Activated CD8-positive, alpha-beta memory T cell treated with anti-CD3 and anti-CD28 coated beads for 1 hour (primary cell): ENCODE data around the gene DDX39A.
A peak's percentile ranks its signal among the peaks of the same experiment; 100 is the strongest.
"Not testable (repeated sequence)": the region's sequence is repeated elsewhere in the genome, so short reads cannot be mapped to it uniquely, and the experiment has no call there.

Experiments used
- DNase-seq, 2 donors: peaks; one replicate each; pipeline ENCODE4 v3.0.0-alpha.2; 2020; ENCODE audit warnings: low read depth in 1 of 2; ENCODE audit errors: extremely low read depth in 1 of 2

DDX39A gene

DNA sequence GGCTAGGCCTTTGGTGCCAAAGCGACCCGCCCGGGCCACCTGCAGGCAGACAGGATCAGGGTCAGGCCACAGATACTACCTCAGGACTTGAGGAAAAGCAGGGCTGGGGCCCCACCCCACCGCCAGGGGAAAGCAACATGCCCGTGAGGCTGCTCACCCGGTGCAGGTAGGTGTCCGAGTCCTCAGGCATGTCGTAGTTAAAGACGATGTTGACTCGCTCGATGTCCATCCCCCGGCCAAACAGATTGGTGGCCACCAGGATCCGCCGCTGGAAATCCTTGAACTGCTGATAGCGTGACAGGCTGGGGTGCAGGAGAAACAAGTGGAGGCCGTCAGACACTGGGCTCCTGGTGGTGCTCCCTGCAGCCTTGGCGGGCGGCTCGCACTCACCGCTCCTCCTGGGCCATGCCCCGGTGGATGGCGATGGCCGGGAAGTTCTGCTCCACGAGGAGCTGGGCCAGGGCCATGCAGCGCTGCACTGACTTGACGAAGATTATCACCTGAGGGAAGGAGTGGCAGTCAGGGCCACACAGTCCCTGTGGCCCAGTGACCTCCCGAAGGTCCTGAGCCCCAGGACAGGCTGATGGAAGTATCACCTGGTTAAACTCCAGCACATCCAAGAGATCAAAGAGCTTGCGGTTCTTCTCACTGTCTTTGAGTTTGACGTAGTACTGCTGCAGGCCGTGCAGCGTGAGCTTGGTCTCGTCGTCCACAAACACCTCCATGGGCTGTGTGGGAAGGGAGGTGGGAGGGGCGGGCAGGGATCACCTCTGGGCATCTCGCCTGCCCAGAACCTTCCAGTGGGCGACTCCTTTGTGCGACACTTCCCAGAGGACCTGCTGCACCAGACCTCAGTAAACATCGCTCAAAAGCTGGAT lies 9.8 kb downstream of the DDX39A start:
- no peak for DNase-seq

- no peak for DNase-seq
These were observed 10.5 kb downstream of the DDX39A start for GRCh38 chr19:14408491-14409145.

DNA sequence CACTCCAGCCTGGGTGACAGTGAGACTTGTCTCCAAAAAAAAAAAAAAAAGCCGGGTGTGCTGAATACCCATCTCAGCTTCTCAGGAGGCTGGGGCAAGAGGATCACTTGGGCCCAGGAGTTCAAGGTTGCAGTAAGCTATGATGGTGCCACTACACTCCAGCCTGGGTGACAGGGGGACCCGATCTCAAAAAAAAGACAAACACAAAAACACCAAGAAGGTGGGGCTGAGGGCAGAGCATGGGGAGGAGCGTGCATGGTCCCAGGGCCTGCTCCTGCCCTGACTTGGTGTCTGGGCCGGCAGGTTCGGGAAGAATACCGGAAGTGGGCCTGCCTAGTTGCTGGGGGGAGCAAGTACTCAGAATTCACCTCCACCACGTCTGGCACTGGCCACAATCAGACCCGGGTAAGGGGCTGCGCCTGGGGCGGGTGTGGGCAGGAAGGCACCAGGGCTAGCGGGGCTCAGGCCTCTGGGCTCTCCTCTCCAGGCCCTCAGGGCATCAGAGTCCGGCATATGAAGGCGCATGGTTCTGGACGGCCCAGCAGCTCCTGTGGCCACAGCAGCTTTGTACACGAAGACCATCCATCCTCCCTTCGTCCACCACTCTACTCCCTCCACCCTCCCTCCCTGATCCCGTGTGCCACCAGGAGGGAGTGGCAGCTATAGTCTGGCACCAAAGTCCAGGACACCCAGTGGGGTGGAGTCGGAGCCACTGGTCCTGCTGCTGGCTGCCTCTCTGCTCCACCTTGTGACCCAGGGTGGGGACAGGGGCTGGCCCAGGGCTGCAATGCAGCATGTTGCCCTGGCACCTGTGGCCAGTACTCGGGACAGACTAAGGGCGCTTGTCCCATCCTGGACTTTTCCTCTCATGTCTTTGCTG lies 11.3 kb downstream of the DDX39A start:
- no peak for DNase-seq

- DNase-seq: no peak
These were observed 12.3 kb downstream of the DDX39A start for GRCh38 chr19:14406645-14407401.

- peak; percentile 79 to 84 for DNase-seq
These were observed 13.1 kb downstream of the DDX39A start for GRCh38 chr19:14405758-14406644.

DNA sequence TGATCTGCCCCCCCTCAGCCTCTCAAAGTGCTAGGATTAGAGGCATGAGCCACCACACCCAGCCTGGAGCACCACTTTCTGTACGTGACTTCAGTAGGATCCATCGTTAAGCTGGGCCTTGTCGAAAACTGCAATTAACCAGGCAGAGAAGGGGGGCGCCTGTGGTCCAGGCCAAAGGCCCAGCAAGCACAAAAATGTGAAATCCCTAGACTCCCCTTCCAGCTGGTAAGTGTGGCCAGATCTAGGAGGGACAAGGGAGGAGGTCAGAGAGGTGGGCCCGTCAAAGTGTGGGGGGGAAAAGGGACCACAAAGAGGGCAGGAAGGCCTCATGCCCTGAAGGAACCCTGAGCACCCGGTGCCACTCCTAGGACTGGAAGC lies 13.8 kb downstream of the DDX39A start:
- no peak for DNase-seq

- DNase-seq: no peak
These were observed 14.8 kb downstream of the DDX39A start for GRCh38 chr19:14404312-14404711.

DNA sequence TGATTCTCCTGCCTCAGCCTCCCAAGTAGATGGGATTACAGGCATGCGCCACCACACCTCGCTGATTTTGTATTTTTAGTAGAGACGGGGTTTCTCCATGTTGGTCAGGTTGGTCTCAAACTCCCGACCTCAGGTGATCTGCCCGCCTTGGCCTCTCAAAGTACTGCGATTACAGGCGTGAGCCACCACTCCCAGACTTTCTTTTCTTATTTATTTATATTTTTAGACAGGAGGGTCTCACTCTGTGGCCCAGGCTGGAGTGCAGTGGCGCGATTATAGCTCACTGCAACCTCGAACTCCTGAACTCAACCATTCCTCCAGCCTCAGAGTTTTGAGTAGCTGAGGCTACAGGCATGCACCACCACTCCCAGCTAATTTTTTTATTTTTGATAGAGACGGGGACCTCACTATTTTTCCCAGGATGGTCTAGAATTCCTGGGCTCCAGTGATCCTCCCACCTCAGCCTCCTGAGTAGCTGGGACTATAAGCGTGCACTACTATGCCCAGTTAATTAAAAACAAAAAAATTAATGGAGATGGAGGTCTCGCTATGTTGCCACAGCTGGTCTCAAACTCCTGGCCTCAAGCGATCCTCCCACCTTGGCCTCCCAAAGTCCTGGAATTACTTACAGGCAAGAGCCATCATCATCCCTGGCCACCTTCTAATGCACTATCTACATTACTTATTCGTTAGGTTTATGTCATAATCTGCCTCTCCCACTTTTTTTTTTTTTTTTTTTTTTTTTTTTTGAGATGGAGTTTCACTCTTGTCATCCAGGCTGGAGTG lies 15.8 kb downstream of the DDX39A start:
- not testable (repeated sequence) for DNase-seq

DNA sequence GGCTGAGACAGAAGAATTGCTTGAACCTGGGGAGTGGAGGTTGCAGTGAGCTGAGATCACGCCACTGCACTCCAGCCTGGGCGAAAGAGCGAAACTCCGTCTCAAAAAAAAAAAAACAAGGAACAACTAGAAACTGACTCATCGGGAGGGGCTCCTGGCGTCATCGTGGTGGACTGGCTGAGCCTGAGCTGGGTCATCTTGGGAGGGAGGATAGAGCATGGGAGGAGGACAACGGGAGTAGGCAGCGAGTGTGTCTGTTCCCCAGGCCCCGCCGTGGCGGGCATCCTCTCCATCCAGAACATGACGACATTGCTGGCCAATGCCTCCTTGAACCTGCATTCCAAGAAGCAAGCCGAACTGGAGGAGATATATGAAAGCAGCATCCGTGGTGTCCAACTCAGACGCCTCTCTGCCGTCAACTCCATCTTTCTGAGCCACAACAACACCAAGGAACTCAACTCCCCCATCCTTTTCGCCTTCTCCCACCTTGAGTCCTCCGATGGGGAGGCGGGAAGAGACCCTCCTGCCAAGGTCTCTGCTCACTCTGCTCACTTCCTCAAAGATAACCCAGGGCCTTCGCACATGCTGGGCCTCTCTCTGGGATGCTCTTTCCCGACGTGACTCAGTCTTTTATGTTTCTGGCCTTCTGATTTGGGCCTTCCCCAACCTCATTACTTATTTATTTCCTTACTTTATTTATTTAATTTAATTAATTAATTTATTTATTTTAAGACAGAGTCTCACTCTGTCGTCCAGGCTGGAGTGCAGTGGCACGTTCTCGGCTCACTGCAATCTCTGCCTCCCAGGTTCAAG lies 16.6 kb downstream of the DDX39A start:
- no peak for DNase-seq

DNA sequence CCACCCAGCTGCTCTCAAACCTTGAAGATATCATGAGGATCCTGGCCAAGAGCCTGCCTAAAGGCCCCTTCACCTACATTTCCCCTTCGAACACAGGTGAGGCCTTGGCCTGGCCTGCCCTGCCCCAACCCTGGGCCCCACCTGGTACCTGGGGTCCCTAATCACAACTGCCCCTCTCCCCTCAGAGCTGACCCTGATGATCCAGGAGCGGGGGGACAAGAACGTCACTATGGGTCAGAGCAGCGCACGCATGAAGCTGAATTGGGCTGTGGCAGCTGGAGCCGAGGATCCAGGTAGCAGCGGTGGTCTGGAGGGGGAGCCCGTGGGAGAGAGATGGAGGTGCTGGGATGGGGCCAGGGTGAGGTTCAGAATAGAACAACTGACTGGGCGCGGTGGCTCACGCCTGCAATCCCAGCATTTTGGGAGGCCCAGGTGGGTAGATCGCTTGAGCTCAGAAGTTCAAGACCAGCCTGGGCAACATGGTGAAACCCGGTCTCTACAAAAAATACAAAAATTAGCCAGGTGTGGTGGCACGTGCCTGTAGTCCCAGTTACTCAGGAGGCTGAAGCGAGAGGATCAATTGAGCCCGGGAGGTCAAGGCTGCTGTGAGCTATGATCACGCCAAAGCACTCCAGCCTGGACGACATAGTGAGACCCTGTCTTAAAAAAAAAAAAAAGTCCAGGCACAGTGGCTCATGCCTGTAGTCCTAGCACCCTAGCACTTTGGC lies 17.5 kb downstream of the DDX39A start:
- DNase-seq: no peak

DNA sequence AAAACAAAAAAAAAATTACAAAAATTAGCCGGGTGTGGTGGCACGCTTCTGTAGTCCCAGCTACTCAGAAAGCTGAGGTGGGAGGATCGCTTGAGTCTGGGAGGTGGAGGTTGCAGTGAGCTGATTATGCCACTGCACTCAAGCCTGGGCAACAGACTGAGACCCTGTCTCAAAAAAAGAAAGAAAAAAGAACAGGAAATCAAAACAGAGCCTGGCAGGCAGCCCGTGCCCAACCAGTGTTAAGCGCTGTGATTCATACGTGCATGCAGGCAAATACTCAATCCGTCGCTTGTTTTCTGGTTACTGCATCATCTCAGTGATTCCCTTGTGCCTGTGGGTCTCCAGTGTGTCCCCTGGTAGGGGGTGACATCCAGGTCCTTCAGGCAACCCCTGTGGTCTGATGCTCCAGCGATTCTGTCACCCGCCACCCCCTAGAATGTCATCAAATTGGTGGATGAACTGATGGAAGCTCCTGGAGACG lies 18.1 kb downstream of the DDX39A start:
- no peak for DNase-seq

DNA sequence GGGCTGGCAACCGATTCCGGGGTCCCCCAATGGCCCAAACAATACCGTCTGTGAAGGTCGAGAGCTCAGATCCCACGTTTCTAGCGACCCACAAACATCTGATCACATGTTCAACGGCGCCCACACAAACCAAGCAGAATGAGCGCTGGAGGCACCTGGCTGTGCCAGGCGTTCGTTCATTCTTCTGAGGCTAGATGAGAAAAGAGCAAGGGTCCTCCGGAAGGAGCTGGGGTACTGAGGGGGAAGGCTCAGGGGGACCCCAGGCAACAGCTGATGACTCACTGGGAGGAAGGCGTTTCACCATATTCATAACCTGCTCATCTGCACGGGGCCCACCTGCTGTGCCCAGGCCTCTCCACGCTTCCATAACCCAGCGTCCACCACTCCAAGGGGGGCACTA lies 22.0 kb downstream of the DDX39A start:
- not testable (repeated sequence) for DNase-seq

DNA sequence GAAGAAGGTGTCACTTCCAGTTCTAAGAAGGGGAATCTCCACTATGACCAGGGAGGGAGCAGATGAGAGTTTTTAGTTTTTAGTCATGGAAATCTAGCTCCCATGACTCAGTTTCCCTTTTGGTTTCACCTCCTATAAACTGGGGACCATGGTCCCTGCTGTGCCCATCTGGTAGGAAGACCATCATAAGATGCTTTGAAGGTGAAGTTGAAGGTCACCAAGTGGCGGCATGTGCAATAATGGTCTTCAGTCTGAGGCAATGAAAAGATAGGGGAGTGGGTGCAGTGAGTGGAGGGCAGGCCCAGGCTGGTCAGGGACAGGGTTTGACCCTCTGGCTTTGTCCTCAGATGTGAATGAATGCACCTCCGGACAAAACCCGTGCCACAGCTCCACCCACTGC lies 22.4 kb downstream of the DDX39A start:
- not testable (repeated sequence) for DNase-seq

DNA sequence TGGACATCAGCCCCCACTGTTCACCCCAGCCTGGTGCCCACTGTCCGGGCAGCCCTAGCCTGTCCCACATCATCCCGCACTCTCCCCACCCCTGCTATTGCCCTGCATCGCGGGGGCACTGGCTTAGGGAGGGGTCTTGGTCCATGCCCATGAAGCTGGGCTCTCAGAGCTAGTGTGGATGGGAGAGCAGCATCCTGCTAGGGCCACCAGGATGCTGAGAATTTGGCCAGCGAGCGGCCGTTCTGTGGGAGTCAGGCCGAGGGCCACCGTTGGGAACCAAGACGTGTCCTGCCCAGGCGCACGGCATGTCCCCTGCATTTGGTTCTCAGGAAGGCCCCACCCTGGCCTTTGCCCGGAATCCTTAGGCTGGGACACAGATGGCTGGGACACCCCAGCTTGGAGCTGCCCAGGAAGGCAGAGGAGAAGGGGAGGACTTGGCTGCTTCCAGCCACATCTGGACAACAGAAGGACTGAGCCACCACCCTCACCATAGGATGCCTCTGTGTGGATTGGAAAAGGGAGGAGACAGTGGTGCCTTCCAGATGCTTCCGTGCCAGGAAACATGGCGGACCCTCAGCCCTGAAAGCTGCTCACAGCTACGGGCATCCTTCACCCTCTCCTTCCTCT lies 23.3 kb downstream of the DDX39A start:
- DNase-seq: no peak

GRCh38 chr19:14395262-14395661 lies 23.9 kb downstream of the DDX39A start:
- no peak for DNase-seq

- DNase-seq: no peak
These were observed 25.0 kb downstream of the DDX39A start for GRCh38 chr19:14394167-14394566.

DNA sequence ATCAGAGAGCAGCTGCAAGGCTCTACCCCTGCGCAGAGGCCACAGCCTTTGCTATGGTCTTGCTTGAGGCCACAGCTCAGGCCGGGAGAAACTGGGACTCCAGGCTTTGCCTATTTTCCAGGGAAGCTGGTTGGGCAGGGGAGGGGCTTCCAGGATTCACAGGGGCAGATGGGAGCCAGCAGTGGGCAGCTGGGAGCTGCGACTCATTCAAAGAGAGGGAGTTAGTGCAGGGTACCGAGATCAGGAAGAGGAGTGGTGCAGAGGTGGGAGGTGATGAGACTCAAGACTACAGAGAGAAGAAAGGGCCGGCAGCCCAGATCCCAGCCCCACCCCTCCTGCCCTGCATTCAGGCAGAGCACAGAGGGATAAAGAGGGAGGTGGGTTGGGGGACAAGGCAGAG lies 25.8 kb downstream of the DDX39A start:
- DNase-seq: no peak
